Medulla oblongata (tissue), 1 donor: ENCODE measurements around the gene VRK2.
"Not testable (repeated sequence)": the region's sequence is repeated elsewhere in the genome, so short reads cannot be mapped to it uniquely, and the experiment has no call there.

Experiments used
- DNase-seq: peaks from one replicate; pipeline ENCODE4 v3.0.0-alpha.2; 2015; ENCODE audit errors: extremely low spot score

Gene VRK2

GRCh38 chr2:58158481-58158880, 111.9 kb downstream of the VRK2 start:
- no peak for DNase-seq

DNA sequence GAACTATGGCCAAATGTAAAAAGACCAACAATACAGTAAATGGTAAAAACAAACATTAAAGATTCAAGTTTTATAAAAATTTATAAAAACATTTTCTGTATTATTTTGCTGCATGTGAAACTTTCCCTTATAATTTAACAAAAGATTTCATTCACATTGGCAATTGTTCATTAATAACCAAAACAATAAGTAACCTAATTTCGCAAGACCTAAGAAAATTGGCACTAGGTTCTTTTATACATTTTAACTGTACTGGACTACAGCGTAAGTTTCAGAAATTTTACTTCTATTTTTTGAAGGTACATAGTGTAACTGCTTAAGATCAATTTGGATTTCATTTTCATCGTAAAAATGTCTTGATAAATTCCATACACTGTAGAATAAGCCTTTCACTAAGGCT, 117.3 kb downstream of the VRK2 start:
- DNase-seq: no peak

DNA sequence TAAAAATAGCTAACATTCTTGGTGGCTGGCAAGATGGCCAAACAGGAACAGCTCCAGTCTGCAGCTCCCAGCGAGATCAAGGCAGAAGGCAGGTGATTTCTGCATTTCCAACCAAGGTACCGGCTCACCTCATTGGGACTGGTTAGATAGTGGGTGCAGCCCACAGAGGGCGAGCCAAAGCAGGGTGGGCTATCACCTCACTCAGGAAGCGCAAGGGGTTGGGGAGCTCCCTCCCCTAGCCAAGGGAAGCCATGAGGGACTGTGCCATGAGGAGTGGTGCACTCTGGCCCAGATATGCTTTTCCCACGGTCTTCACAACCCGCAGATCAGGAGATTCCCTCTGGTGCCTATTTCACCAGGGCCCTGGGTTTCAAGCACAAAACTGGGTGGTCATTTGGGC, 121.5 kb downstream of the VRK2 start:
- not testable (repeated sequence) for DNase-seq

- DNase-seq: not testable (repeated sequence)
Measured at GRCh38 chr2:58169845-58170244, 123.2 kb downstream of the VRK2 start.

DNA sequence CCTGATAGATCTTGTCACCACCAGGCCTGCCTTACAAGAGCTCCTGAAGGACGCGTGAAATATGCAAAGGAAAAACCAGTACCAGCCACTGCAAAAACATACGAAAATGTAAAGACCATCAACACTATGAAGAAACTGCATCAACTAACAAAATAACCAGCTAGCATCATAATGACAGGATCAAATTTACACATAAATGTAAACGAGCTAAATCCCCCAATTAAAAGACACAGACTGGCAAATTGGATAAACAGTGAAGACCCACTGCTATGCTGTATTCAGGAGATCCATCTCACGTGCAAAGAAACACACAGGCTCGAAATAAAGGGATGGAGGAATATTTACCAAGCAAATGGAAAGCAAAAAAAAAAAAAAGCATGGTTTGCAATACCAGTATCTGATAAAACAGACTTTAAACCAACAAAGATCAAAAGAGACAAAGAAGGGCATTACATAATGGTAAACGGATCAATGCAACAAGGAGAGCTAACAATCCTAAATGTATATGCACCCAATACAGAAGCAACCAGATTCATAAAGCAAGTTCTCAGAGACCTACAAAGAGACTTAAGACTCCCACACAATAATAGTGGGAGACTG, 123.8 kb downstream of the VRK2 start:
- not testable (repeated sequence) for DNase-seq

DNA sequence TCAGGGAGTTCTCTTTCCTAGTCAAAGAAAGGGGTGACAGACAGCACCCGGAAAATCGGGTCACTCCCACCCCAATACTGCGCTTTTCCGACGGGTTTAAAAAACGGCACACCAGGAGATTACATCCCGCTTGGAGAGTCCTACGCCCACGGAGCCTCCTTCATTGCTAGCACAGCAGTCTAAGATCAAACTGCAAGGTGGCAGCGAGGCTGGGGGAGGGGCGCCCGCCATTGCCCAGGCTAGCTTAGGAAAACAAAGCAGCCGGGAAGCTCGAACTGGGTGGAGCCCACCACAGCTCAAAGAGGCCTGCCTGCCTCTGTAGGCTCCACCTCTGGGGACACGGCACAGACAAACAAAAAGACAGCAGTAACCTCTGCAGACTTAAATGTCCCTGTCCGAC, 125.2 kb downstream of the VRK2 start:
- DNase-seq: not testable (repeated sequence)

DNA sequence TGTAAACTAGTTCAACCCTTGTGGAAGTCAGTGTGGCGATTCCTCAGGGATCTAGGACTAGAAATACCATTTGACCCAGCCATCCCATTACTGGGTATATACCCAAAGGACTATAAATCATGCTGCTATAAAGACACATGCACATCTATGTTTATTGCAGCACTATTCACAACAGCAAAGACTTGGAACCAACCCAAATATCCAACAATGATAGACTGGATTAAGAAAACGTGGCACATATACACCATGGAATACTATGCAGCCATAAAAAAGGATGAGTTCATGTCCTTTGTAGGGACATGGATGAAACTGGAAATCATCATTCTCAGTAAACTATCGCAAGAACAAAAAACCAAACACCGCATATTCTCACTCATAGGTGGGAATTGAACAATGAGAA, 130.6 kb downstream of the VRK2 start:
- not testable (repeated sequence) for DNase-seq

- not testable (repeated sequence) for DNase-seq
Measured at GRCh38 chr2:58180175-58180574, 133.6 kb downstream of the VRK2 start.

GRCh38 chr2:58180635-58181034, 134.0 kb downstream of the VRK2 start:
- DNase-seq: no peak

DNA sequence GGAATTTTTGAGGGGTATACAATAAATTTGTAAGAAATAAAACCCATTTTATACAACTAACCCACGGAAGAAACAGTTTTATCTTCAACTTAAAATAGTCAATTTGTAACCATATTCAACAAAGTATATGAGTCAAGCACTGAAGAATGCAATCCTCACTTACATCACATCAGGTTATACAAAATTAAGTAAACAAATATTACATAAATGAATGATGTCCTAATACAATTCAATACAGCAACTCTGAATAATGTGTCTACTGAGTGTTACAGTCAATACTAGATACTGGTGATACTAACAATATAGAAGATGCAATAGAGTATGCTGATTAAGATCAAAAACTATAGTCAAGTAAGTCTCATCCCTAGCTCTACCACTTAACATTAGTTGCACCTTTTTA, 135.9 kb downstream of the VRK2 start:
- no peak for DNase-seq

DNA sequence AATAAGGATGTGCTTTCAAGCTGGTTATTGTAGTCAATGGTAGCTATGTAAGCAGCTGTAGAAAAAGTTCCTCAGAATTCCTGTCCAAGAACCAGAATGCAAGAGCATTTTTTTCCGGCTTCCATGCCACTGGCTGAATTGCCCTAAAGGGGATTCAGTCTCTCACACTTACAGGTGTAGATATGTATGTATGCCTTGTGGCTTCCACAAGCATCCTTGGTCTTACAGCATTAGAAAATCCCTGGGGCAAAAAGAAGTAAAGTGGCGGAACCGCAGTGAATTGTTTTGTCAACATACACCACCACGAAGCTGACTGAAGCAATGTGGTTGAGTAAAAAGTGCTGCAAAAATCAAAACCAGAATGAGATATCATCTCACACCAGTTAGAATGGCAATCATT, 139.9 kb downstream of the VRK2 start:
- no peak for DNase-seq

DNA sequence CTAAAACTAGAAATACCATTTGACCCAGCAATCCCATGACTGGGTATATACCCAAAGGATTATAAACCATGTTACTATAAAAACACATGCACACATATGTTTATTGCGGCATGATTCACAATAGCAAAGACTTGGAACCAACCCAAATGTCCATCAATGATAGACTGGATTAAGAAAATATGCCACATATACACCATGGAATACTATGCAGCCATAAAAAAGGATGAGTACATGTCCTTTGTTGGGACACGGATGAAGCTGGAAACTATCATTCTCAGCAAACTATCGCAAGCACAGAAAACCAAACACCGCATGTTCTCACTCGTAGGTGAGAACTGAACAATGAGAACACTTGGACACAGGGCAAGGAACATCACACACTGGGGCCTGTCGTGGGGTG, 140.4 kb downstream of the VRK2 start:
- not testable (repeated sequence) for DNase-seq

DNA sequence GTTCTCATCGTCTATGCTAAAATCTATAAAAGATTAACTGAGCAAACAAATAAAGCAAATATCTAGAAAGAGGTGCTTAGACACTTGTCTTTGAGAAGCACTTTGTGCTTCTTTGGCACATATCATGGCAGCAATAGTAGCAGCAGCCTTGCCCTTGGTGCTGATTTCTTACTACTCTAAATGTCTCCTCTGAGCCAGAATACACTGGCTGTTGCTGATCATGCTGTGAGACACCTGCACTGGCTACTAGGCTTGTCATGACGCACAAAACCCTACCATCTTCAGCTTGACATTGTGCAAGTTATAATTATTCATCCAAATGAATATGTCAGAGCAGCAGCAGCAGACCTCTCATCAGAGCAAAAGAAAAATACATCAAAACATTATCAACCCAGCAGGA, 147.9 kb downstream of the VRK2 start:
- no peak for DNase-seq

DNA sequence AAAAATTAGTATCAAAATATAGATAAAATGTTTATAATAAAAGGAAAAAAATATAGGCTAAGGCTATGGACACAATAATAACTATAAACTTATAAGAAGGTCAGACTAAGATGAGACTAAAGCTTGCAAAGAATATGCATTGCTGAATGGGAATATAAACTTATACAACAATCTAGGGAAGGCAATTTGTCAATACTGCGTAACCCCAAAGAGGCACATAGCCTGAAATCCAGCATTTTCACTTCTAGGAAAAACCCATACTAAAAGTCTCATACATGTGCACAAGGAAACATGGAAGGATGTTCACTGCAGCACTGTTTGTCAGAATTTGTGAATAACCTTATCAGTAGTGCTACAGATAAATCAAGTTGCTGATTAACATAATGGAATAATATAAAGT, 149.1 kb downstream of the VRK2 start:
- no peak for DNase-seq

DNA sequence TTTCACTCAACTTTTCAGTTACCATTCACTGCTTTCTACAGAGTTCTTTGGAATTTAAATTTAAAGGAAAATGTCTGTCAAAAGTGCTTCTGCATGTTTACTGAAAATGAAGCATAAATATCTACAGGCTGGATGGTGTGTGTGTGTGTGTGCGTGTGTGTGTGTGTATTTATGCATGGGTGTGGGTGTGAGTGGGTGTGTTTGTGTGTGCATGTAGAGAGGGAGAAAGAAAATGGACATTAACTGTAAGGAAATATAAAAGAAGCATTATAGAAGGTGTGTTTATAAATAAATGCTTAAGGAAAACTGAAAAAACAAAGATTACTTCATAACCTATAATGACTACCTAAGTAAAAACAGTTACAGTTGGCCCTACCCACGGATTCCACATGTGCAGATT, 151.3 kb downstream of the VRK2 start:
- DNase-seq: no peak

DNA sequence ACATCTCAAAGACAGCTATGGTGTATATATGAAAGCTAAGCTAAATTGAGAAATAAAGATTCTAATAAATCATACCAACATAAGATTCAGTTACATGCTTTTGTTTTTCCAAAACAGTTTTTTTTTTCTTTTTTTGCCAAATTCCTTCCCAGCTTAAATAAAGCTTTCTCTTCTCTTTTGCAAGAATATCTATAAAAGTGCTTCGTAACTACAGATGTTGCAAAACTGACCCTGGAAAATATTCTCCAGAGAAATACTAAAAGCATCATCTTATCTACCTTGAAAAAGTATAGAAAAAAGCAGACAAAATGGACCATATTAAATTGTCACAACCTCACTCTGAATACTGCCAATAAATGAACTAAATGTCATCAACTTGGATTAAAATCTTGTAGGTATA, 155.8 kb downstream of the VRK2 start:
- DNase-seq: no peak

DNA sequence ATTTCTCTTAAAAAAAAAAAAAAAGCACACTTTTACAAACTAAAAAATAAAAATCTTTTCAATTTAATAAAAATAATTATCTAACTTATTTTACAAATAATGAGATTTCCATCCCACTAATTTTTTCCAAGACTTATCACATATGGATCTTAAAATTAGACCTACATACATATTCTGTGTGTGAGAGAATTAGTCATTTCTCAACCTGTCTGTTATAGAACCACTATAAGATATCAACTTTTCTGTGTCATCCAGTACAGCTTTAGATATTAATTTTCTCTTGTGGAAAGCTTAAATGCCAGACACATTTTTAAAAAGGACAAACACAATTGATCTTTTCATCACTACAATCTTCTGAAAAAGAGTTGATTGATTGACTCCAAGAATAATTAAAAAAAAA, 156.4 kb downstream of the VRK2 start:
- no peak for DNase-seq

DNA sequence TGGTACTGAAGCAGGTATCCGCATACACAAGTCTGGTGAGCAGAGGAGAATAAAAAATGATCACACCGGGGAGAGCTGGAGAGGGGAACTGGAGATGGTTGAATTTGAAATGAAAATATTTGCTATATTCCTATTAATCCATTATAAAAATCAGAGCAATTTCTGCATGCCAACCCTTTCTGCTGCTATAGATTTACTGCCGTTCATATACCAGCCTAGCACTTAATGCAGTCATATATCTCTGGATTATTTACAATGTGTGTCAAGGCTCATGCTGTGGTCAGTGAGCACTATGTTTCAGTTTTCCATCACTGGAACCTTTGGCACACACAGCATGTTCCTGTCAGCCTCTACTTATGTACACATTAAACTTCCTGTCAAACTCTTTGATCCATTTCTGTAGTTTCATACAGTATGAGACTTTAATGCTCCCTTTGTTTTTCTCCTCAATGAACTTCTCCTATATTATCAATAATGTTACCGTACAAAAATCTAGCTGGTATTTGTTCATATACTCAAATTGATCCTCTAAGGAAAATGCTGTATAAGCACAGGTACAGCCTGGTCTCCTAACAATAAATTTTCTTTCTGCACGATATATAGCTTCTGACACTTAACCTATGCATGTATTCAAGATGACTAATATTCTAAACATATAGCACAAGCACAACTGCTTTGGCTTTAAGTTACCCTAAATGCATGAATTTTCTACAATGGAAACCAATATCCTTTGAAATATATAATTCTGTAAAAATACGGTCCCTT, 157.8 kb downstream of the VRK2 start:
- no peak for DNase-seq

DNA sequence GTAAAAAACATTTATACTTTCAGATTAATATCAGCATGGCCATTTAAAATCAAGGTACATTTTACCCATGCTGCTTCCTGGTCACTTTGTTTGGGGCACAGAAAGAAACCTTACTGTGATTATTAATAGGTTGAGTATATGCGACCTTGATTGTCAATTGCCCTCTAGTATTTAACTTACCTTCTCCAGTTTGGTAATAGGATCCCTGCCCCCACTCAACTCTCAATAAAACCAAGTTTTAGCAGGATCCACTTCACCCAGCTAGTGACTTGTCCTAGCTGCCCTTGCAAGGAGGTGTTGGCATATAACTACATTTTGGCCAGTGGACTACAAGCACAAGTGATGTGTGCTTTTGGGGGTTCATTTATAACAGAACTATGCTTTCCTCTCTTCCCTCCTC, 160.2 kb downstream of the VRK2 start:
- no peak for DNase-seq

DNA sequence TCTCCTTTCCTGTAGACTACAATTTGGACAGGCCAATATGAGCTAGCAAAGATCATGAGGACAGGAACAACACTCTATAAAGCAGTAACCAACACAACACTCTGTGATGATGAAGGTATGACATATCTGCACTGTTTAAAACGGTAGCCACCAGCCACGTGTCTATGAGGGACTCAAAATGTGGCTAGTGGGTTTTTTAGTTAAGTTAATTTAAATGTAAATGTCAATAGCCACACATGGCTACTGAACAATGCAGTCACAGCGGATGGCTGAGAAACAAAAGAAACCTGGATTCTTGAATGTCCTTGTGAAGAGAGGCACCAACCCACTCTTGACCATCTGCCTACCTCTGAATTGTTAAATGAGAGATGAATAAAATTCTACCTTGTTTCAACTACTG, 160.6 kb downstream of the VRK2 start:
- no peak for DNase-seq
